ENCODE data around the gene ZNF674.
"Not testable (repeated sequence)": the region's sequence is repeated elsewhere in the genome, so short reads cannot be mapped to it uniquely, and the experiment has no call there.

ZNF674 gene

GRCh38 chrX:46569621-46570020, 24.4 kb upstream of the ZNF674 start:
- no peak for DNase-seq (ENCODE audit: low spot score)

- DNase-seq (ENCODE audit: low spot score): no peak
Observed at GRCh38 chrX:46567388-46567787, 22.2 kb upstream of the ZNF674 start.

GRCh38 chrX:46561824-46562657, 16.8 kb upstream of the ZNF674 start:
- DNase-seq (ENCODE audit: low spot score): no peak

GRCh38 chrX:46559062-46559461, 13.8 kb upstream of the ZNF674 start:
- no peak for DNase-seq (ENCODE audit: low spot score)

DNA sequence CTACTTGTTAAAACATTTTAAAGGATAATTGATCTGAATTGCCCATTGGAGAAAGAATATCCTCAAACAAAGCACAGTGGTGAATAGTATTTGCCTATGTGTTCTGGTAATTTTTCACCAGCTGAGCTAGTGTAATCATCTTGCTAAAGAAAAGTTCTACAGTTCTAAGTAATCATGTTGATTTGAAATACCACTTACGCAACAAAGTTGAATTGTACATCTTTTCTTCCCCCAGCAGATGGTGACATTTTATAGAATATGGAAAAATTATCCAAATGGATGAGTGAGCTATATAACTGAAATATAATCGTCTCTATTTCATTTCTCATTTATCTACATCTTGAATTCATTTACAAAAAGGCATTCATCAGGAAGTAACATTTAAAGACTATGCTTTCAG, 9.7 kb upstream of the ZNF674 start:
- DNase-seq (ENCODE audit: low spot score): no peak

GRCh38 chrX:46553935-46554334, 8.7 kb upstream of the ZNF674 start:
- no peak for DNase-seq (ENCODE audit: low spot score)

DNA sequence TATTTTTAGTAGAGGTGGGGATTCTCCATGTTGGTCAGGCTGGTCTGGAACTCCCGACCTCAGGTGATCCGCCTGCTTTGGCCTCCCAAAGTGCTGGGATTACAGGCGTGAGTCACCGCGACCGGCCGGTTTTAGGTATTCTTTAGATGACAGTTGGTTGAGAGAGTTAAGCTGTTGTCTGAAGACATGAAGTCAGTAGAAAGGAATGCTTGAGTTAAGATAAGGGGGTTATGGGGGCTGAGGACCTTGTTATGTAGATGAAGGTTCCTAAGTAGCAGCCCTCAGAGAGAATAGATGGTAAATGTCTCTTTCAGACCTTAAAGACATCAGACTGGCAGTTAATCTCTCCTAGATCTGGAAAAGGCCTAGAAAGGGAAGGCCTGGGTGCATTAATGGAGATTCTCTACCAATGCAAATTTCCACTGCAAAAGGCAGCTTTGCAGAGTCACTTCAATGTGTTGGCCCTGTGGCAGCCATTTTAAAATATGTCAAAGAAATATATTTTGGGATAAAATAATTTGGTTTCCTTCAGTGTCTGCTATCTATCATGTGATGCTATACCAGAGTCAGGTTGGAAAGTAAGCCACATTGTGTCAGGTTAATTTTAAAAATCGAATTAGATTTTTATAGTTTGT, 6.4 kb upstream of the ZNF674 start:
- DNase-seq (ENCODE audit: low spot score): no peak

DNA sequence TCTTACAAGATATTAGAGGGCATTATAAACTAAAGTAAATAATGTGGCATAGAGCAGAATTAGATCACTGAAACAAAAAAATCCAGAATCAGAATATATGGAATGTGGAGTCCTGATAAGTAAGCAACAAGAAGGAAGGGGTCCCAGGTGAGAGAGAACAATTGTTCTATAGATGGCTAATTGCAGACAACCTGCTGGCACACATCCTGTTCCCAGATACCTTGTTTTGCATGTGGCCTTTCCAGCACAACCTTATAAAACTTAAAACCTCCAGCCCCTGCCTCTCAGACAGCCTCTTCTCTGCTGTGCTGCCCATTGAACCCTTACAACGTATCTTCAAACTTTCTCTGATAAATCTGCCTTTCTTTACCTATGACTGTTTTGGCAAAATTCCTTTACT, 4.7 kb upstream of the ZNF674 start:
- no peak for DNase-seq (ENCODE audit: low spot score)

- no peak for DNase-seq (ENCODE audit: low spot score)
Observed at GRCh38 chrX:46547857-46548256, 2.6 kb upstream of the ZNF674 start.

GRCh38 chrX:46544527-46544926, 694 bp downstream of the ZNF674 start:
- not testable (repeated sequence) for DNase-seq (ENCODE audit: low spot score)

DNA sequence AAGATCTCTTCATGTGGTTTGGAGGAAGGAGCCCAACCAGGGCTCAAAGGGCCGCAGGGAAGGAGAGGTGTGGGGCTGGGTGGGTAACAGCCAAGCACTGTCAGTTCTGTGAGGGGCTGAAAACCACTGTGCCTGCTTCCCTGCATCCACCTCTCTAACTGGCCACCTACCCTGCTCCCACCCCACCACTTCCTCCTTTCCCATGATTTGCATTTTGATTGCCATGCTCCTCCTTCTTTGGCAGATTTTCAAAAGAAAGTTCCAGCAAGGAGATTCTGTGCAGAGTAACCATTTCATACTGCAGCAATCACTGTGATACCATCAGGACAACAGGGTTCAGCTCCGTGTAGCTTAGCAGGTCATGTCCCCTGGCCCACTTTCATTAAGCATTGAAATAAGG, 1.8 kb downstream of the ZNF674 start:
- no peak for DNase-seq (ENCODE audit: low spot score)

GRCh38 chrX:46531442-46531841, 13.8 kb downstream of the ZNF674 start:
- no peak for DNase-seq (ENCODE audit: low spot score)

DNA sequence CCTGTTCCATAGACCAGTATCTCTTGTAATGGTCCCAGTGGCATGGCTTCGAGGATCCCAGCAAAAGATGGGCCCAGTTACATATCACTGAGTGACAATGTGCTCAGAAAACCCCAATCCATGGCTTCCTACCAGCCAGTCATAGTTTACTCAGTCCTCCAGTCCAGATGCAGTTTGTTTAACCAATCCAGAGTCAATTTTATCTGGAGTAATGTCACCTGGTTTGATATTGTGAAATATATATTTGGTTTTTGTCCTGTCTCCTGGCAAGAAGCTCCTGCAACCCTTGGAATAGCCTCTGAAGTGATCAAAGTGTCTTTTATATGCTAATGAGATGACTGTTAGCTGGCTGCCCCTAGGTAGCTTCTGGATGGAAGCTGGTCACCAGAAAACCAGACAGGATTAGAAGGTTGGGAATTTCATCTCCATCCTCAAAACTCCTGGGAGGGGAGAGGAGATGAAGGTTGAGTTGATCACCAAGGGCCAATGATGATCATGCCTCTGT, 14.8 kb downstream of the ZNF674 start:
- not testable (repeated sequence) for DNase-seq (ENCODE audit: low spot score)

- not testable (repeated sequence) for DNase-seq (ENCODE audit: low spot score)
Observed at GRCh38 chrX:46529740-46530403, 15.3 kb downstream of the ZNF674 start.

DNA sequence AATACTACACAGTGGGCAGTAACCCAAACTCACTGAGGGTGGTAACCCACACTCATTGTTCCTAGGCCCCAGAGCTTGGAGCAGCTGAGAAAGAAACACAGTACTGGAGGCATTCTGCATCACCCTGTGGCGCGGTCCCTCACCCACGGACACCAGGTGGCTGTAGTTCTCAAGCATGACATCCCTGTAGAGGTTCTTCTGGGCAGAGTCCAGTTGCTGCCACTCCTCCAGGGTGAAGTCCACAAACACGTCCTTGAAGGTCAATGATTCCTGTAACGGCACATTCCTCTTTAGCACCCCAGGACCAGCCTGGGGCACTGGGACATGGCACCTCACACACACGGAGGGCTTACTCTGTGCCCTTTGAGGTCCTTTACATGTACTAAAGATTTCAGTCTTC, 16.6 kb downstream of the ZNF674 start:
- not testable (repeated sequence) for DNase-seq (ENCODE audit: low spot score)

GRCh38 chrX:46506076-46506475, 39.1 kb downstream of the ZNF674 start:
- no peak for DNase-seq (ENCODE audit: low spot score)

GRCh38 chrX:46502848-46503247, 42.4 kb downstream of the ZNF674 start:
- no peak for DNase-seq (ENCODE audit: low spot score)

DNA sequence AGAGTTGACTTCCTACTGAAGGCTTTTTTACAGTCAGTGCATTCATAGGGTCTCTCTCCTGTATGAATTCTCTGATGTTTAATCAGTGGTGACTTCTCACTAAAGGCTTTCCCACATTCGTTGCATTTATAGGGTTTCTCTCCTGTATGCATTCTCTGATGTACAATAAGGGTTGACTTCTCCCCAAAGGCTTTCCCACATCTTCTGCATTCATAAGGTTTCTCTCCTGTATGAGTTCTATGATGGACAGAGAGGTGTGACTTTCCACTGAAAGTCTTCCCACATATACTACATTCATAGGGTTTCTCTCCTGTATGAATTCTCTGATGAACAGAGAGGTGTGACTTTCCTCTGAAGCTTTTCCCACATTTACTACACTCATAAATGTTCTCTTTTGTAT, 45.2 kb downstream of the ZNF674 start:
- DNase-seq (ENCODE audit: low spot score): no peak

DNA sequence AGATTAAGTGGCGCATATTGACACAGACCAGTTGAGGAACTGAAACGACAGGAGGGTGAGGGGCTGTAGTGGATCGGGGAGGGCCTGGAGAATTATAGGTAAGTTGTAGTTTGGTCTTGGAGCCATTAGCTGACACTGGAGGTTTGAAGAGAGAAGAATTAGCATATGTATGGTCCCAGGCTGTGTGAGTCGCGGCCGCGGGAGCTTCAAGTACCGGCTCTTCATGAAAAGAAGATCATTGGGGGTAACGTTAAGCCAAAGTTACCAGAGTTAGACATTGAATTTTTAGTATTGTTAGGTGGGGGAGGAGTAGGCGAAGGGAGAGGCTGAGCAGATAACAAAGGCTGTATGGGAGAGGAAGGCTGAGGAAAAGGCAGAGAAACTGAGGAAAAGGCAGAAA, 56.5 kb downstream of the ZNF674 start:
- no peak for DNase-seq (ENCODE audit: low spot score)

GRCh38 chrX:46485897-46486296, 59.3 kb downstream of the ZNF674 start:
- no peak for DNase-seq (ENCODE audit: low spot score)

DNA sequence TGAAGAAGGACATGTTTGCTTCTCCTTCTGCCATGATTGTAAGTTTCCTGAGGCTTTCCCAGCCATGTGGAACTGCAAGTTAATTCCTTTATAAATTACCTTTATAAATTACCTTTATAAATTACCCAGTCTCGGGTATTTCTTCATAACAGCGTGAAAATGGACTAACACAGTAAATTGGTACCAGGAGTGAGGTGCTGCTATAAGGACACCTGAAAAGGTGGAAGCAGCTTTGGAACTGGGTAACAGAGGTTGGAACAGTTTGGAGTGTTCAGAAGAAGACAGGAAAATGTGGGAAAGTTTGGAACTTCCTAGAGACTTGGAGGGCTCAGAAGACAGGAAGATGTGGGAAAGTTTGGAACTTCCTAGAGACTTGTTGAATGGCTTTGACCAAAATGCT, 66.6 kb downstream of the ZNF674 start:
- not testable (repeated sequence) for DNase-seq (ENCODE audit: low spot score)

DNA sequence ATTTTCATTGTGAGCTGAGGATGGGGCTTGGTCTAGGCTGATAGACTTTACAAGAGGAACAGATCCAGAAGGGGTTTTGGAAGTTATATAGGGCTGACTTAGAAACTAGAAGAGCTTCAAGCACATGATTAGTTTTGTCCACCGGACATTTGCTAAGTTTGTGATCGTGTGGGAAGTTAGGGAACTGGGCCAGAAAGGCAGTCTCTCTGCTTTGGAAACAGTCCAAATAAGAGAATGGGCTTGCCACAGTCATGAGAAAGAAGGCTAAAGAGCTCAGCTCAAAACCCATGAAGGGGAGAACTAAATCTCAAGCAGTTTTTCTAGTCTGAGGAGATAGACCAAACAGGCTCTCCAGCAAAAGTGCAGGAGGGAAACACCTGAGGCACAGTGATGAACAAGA, 67.8 kb downstream of the ZNF674 start:
- no peak for DNase-seq (ENCODE audit: low spot score)

- DNase-seq (ENCODE audit: low spot score): no peak
Observed at GRCh38 chrX:46465203-46465602, 80.0 kb downstream of the ZNF674 start.
